H9 (cell line): ENCODE measurements around the gene ARF1. TPM values are rescaled to one million over a fixed set of nuclear protein-coding genes. Genes with fewer than 3 reads are reported as not detected.

Source experiments
- DNase-seq: peaks from one replicate; pipeline ENCODE4 v3.0.0-alpha.2; 2017
- H2AFZ ChIP-seq: one replicate; pipeline ENCODE4 v1.6.1; 2013; ENCODE audit warnings: mild to moderate bottlenecking, low read length, control low read depth, moderate library complexity
- H2AK5ac ChIP-seq: 2 replicates; pipeline ENCODE4 v1.6.1; 2013; ENCODE audit warnings: low read length, control low read depth, mixed read lengths; ENCODE audit not compliant: insufficient read length
- H2BK120ac ChIP-seq: one replicate; pipeline ENCODE4 v1.6.1; 2013; ENCODE audit warnings: low read depth, mild to moderate bottlenecking, low read length, control low read depth, inconsistent platforms; ENCODE audit not compliant: poor library complexity, severe bottlenecking
- H2BK12ac ChIP-seq: 2 replicates; pipeline ENCODE4 v1.6.1; 2013; ENCODE audit warnings: low read length, control low read depth, mixed read lengths, low read depth; ENCODE audit not compliant: insufficient read length
- H2BK15ac ChIP-seq: 2 replicates; pipeline ENCODE4 v1.6.1; 2013; ENCODE audit warnings: low read depth, low read length, control low read depth
- H2BK20ac ChIP-seq: one replicate; pipeline ENCODE4 v1.6.1; 2013; ENCODE audit warnings: low read depth, mild to moderate bottlenecking, low read length, control low read depth, inconsistent platforms; ENCODE audit not compliant: poor library complexity, severe bottlenecking
- H2BK5ac ChIP-seq: 2 replicates; pipeline ENCODE4 v1.6.1; 2013; ENCODE audit warnings: low read length, control low read depth, mixed read lengths; ENCODE audit not compliant: insufficient read length
- H3K14ac ChIP-seq: 2 replicates; pipeline ENCODE4 v1.6.1; 2013; ENCODE audit warnings: low read length, control low read depth; ENCODE audit not compliant: insufficient read depth
- H3K18ac ChIP-seq: 2 replicates; pipeline ENCODE4 v1.6.1; 2013; ENCODE audit warnings: low read depth, mild to moderate bottlenecking, mixed read lengths, low read length, control low read depth; ENCODE audit not compliant: insufficient read length
- H3K23ac ChIP-seq: 2 replicates; pipeline ENCODE4 v1.6.1; 2013; ENCODE audit warnings: low read length, control low read depth, mixed read lengths, low read depth; ENCODE audit not compliant: insufficient read length
- H3K23me2 ChIP-seq: 2 replicates; pipeline ENCODE4 v1.6.1; 2013; ENCODE audit warnings: low read depth, mild to moderate bottlenecking, mixed read lengths, low read length, control low read depth; ENCODE audit not compliant: insufficient read length, poor library complexity, severe bottlenecking
- H3K27ac ChIP-seq: 2 replicates; pipeline ENCODE4 v1.5.1; 2013; ENCODE audit warnings: low read length, control low read depth, mixed read lengths, low read depth; ENCODE audit not compliant: insufficient read length
- H3K27me3 ChIP-seq: 2 replicates; pipeline ENCODE4 v1.6.1; 2013; ENCODE audit warnings: low read length, control low read depth, inconsistent platforms; ENCODE audit not compliant: insufficient read depth
- H3K4ac ChIP-seq: 2 replicates; pipeline ENCODE4 v1.6.1; 2013; ENCODE audit warnings: low read depth, mild to moderate bottlenecking, control low read depth, inconsistent platforms, low read length, moderate library complexity
- H3K4me1 ChIP-seq: 2 replicates; pipeline ENCODE4 v1.6.1; 2013; ENCODE audit warnings: low read length, control low read depth, inconsistent platforms; ENCODE audit not compliant: insufficient read depth
- H3K4me2 ChIP-seq: 2 replicates; pipeline ENCODE4 v1.6.1; 2013; ENCODE audit warnings: low read length, control low read depth, mixed read lengths; ENCODE audit not compliant: insufficient read length, insufficient read depth
- H3K56ac ChIP-seq: 2 replicates; pipeline ENCODE4 v1.6.1; 2013; ENCODE audit warnings: low read depth, mild to moderate bottlenecking, mixed read lengths, low read length, control low read depth; ENCODE audit not compliant: insufficient read length
- H3K79me1 ChIP-seq: 2 replicates; pipeline ENCODE4 v1.6.1; 2013; ENCODE audit warnings: low read depth, mild to moderate bottlenecking, moderate library complexity, low read length, control low read depth, inconsistent platforms; ENCODE audit not compliant: insufficient read depth, poor library complexity, severe bottlenecking
- H3K79me2 ChIP-seq: 2 replicates; pipeline ENCODE4 v1.6.1; 2013; ENCODE audit warnings: low read length, control low read depth, inconsistent platforms; ENCODE audit not compliant: insufficient read depth
- H3K9ac ChIP-seq: 2 replicates; pipeline ENCODE4 v1.6.1; 2013; ENCODE audit warnings: low read length, control low read depth, mixed read lengths; ENCODE audit not compliant: insufficient read length; ENCODE audit errors: extremely low read depth
- H3K9me3 ChIP-seq: one replicate; pipeline ENCODE4 v1.6.1; 2013; ENCODE audit warnings: low read depth, low read length, inconsistent platforms; ENCODE audit not compliant: control insufficient read depth
- H3T11ph ChIP-seq: one replicate; pipeline ENCODE4 v1.6.1; 2013; ENCODE audit warnings: mild to moderate bottlenecking, low read length, control low read depth, inconsistent platforms
- H4K20me1 ChIP-seq: one replicate; pipeline ENCODE4 v1.6.1; 2013; ENCODE audit not compliant: control insufficient read depth, insufficient read length, insufficient read depth
- H4K5ac ChIP-seq: 2 replicates; pipeline ENCODE4 v1.6.1; 2013; ENCODE audit warnings: low read depth, mild to moderate bottlenecking, mixed read lengths, low read length, control low read depth; ENCODE audit not compliant: insufficient read length
- H4K8ac ChIP-seq: replicated peaks from 2 replicates; pipeline ENCODE4 v1.6.1; 2013; ENCODE audit warnings: low read length, control low read depth, mixed read lengths, low read depth; ENCODE audit not compliant: insufficient read length
- H4K91ac ChIP-seq: 2 replicates; pipeline ENCODE4 v1.6.1; 2013; ENCODE audit warnings: low read depth, mild to moderate bottlenecking, moderate library complexity, mixed read lengths, low read length, control low read depth; ENCODE audit not compliant: insufficient read length
- H3K27ac Mint-ChIP-seq, 3 experiments: 2 replicates in 2 of 3; 3 replicates in 1 of 3; pipeline ENCODE4 v1.8.0; 2020 to 2021; ENCODE audit warnings: mixed read lengths in 3 of 3, mild to moderate bottlenecking in 1 of 3, moderate library complexity in 1 of 3
- H3K27me3 Mint-ChIP-seq: 2 replicates; pipeline ENCODE4 v1.8.0; 2021; ENCODE audit warnings: low read depth, mild to moderate bottlenecking, moderate library complexity, mixed read lengths
- H3K36me3 Mint-ChIP-seq, 3 experiments: 2 replicates in 2 of 3; 3 replicates in 1 of 3; pipeline ENCODE4 v1.8.0; 2020 to 2021; ENCODE audit warnings: low read depth in 3 of 3, mixed read lengths in 3 of 3; ENCODE audit not compliant: insufficient read depth in 1 of 3
- H3K4me1 Mint-ChIP-seq, 2 experiments: 2 replicates each; pipeline ENCODE4 v1.8.0; 2020; ENCODE audit warnings: mixed read lengths in 2 of 2
- H3K4me3 Mint-ChIP-seq, 2 experiments: 2 replicates in 1 of 2; 3 replicates in 1 of 2; pipeline ENCODE4 v1.8.0; 2020 to 2021; ENCODE audit warnings: mild to moderate bottlenecking in 2 of 2, mixed read lengths in 2 of 2, moderate library complexity in 1 of 2
- H3K9me3 Mint-ChIP-seq, 2 experiments: 2 replicates in 1 of 2; 3 replicates in 1 of 2; pipeline ENCODE4 v1.8.0; 2020; ENCODE audit warnings: mild to moderate bottlenecking in 2 of 2, mixed read lengths in 2 of 2, moderate library complexity in 1 of 2
- CTCF ChIP-seq: fragments of 200-600 bp; sonication (generic); conservative IDR thresholded peaks from 3 replicates; pipeline ENCODE4 v1.8.0; 2021; ENCODE audit warnings: antibody characterized with exemption, mild to moderate bottlenecking
- WGBS: extraction: QIAGEN DNeasy Blood & Tissue Kit; methylation state at CpG from one replicate; pipeline ENCODE4 v1.1.7; 2013; ENCODE audit warnings: missing lambda C conversion rate, low lambda C conversion rate, mixed read lengths; ENCODE audit not compliant: insufficient read length; ENCODE audit errors: extremely low coverage; 5-methylcytosine and 5-hydroxymethylcytosine counted together
- total RNA-seq: library from RNA; stranded (reverse); gene quantifications from 2 replicates; pipeline ENCODE4 v1.2.1, GENCODE V29; 2021

ARF1 gene
- total RNA-seq, 1 experiment from 2014 or later: 258 TPM

GRCh38 chr1:228066416-228066815, 16.1 kb upstream of the ARF1 start:
- no peak overlapping the region for H2BK12ac ChIP-seq
- no peaks in the 10 kb centered on the region for H3K79me1 ChIP-seq
- Mint-ChIP-seq H3K9me3 (no peaks in the 10 kb centered on the region; a peak in 1 of 5 replicates), H3K4me1 (peaks cover 0 to 2% of the 10 kb centered on the region in 2 experiments; a peak in 1 of 4 replicates), H3K27ac (no peak overlapping the region; a peak in 1 of 7 replicates), H3K36me3 (no peaks in the 10 kb centered on the region), H3K4me3 (no peak overlapping the region), H3K27me3 (peaks cover 76% of the 10 kb centered on the region)
- DNase-seq: no peak
- H3K4me2 ChIP-seq: no peak overlapping the region
- no peaks in the 10 kb centered on the region for H3K79me2 ChIP-seq
- H4K20me1 ChIP-seq: no peaks in the 10 kb centered on the region
- no peak overlapping the region for H4K8ac ChIP-seq
- no peak overlapping the region for H3K9ac ChIP-seq
- no peak overlapping the region for H2AK5ac ChIP-seq
- H3K14ac ChIP-seq: no peak overlapping the region
- H3T11ph ChIP-seq: no peak overlapping the region
- no peak overlapping the region for H3K56ac ChIP-seq
- no peak overlapping the region for H2BK15ac ChIP-seq
- H3K9me3 ChIP-seq: no peaks in the 10 kb centered on the region
- no peak overlapping the region for H3K23ac ChIP-seq
- no peak overlapping the region for H3K27ac ChIP-seq
- H2BK20ac ChIP-seq: no peak overlapping the region
- no peak overlapping the region for H2BK120ac ChIP-seq
- H2AFZ ChIP-seq: no peak overlapping the region
- WGBS: no CpG with 5 or more reads among the region's 4 CpGs
- H4K91ac ChIP-seq: no peak overlapping the region
- H3K4me1 ChIP-seq: no peaks in the 10 kb centered on the region
- no peak overlapping the region for H3K18ac ChIP-seq
- no peak for TF ChIP-seq CTCF
- no peaks in the 10 kb centered on the region for H3K23me2 ChIP-seq
- H4K5ac ChIP-seq: no peak overlapping the region
- H2BK5ac ChIP-seq: no peak overlapping the region
- H3K27me3 ChIP-seq: peaks cover 54% of the 10 kb centered on the region; the same call in 1 of the 2 replicates
- no peak overlapping the region for H3K4ac ChIP-seq
